CD14-positive monocyte (primary cell): ENCODE data around the gene PCDHGC3. TPM values are rescaled to one million over a fixed set of nuclear protein-coding genes. Genes with fewer than 3 reads are reported as not detected.
A peak's percentile ranks its signal among the peaks of the same experiment; 100 is the strongest.
"Not testable (repeated sequence)": the region's sequence is repeated elsewhere in the genome, so short reads cannot be mapped to it uniquely, and the experiment has no call there.

ENCODE experiments used
- DNase-seq, 3 donors: peaks; one replicate each; pipeline ENCODE4 v3.0.0-alpha.2; 2011 to 2022
- H2AFZ ChIP-seq: 2 replicates; pipeline ENCODE4 v1.6.0; 2012; ENCODE audit warnings: mild to moderate bottlenecking, low read depth, low read length, inconsistent platforms; ENCODE audit not compliant: insufficient read depth, poor library complexity, severe bottlenecking
- H3K27ac ChIP-seq, 2 donors: 1 replicate in 1 of 2; 2 replicates in 1 of 2; pipeline ENCODE4 v1.5.1; 2012 to 2013; ENCODE audit warnings: low read length in 2 of 2, control low read depth in 1 of 2, inconsistent platforms in 1 of 2, low read depth in 1 of 2, mild to moderate bottlenecking in 1 of 2
- H3K27me3 ChIP-seq, 2 donors: one replicate each; pipeline versions ENCODE4 v1.6.0 to v1.6.1; 2011 to 2013; ENCODE audit warnings: low read length in 2 of 2; ENCODE audit not compliant: control insufficient read depth in 2 of 2, insufficient read depth in 2 of 2
- H3K36me3 ChIP-seq, 2 donors: replicated peaks in 1 of 2; 1 replicate in 1 of 2; 2 replicates in 1 of 2; pipeline versions ENCODE4 v1.5.1 to v1.6.1; 2012 to 2013; ENCODE audit warnings: low read length in 2 of 2, control low read depth in 1 of 2, inconsistent platforms in 1 of 2, mild to moderate bottlenecking in 1 of 2; ENCODE audit not compliant: insufficient read depth in 2 of 2, control insufficient read depth in 1 of 2
- H3K4me1 ChIP-seq, 2 donors: 1 replicate in 1 of 2; 2 replicates in 1 of 2; pipeline versions ENCODE4 v1.5.1 to v1.6.1; 2012 to 2013; ENCODE audit warnings: low read length in 2 of 2, control low read depth in 1 of 2, inconsistent platforms in 1 of 2, mild to moderate bottlenecking in 1 of 2, moderate library complexity in 1 of 2; ENCODE audit not compliant: insufficient read depth in 2 of 2, control insufficient read depth in 1 of 2
- H3K4me2 ChIP-seq: replicated peaks from 2 replicates; pipeline ENCODE3; 2012; ENCODE audit warnings: low read length, moderate library complexity, mild to moderate bottlenecking; ENCODE audit not compliant: poor library complexity, severe bottlenecking; ENCODE audit errors: extremely low read depth
- H3K4me3 ChIP-seq, 3 experiments: fragments of 200-600 bp in 1 of 3; sonication (generic) in 1 of 3; replicated peaks in 1 of 3; 1 replicate in 2 of 3; 2 replicates in 1 of 3; pipeline ENCODE4 v1.5.1; 2011 to 2013; ENCODE audit warnings: low read length in 3 of 3, mild to moderate bottlenecking in 3 of 3, control low read depth in 2 of 3, low read depth in 2 of 3, inconsistent platforms in 1 of 3, moderate library complexity in 1 of 3
- H3K79me2 ChIP-seq: 2 replicates; pipeline ENCODE4 v1.6.0; 2012; ENCODE audit warnings: mild to moderate bottlenecking, control low read depth, inconsistent platforms, low read length, moderate library complexity; ENCODE audit not compliant: insufficient read depth
- H3K9ac ChIP-seq: 2 replicates; pipeline ENCODE4 v1.6.0; 2017; ENCODE audit warnings: low read length, mild to moderate bottlenecking; ENCODE audit not compliant: insufficient read depth, poor library complexity, severe bottlenecking
- H3K9me3 ChIP-seq, 2 donors: replicated peaks in 1 of 2; 1 replicate in 1 of 2; 2 replicates in 1 of 2; pipeline versions ENCODE4 v1.5.1 to v1.6.1; 2012 to 2013; ENCODE audit warnings: low read length in 2 of 2, control low read depth in 1 of 2; ENCODE audit not compliant: control insufficient read depth in 1 of 2, insufficient read depth in 1 of 2
- H4K20me1 ChIP-seq: 2 replicates; pipeline ENCODE4 v1.6.0; 2012; ENCODE audit warnings: mild to moderate bottlenecking, low read length, control low read depth, moderate library complexity; ENCODE audit not compliant: insufficient read depth
- H3K27ac Mint-ChIP-seq, 7 donors: one replicate each; pipeline ENCODE4 v1.8.0; 2020; ENCODE audit warnings: mild to moderate bottlenecking in 7 of 7, mixed read lengths in 7 of 7, moderate library complexity in 6 of 7, inconsistent platforms in 2 of 7
- H3K27me3 Mint-ChIP-seq, 3 donors: one replicate each; pipeline ENCODE4 v1.8.0; 2021 to 2022; ENCODE audit warnings: low read depth in 3 of 3, mild to moderate bottlenecking in 3 of 3, mixed read lengths in 3 of 3, moderate library complexity in 3 of 3, inconsistent platforms in 1 of 3
- H3K36me3 Mint-ChIP-seq, 2 donors: one replicate each; pipeline ENCODE4 v1.8.0; 2020; ENCODE audit warnings: mixed read lengths in 2 of 2, inconsistent platforms in 1 of 2, mild to moderate bottlenecking in 1 of 2
- H3K4me1 Mint-ChIP-seq: one replicate; pipeline ENCODE4 v1.8.0; 2020; ENCODE audit warnings: mild to moderate bottlenecking, mixed read lengths
- H3K4me3 Mint-ChIP-seq, 2 donors: one replicate each; pipeline ENCODE4 v1.8.0; 2020; ENCODE audit warnings: mild to moderate bottlenecking in 2 of 2, mixed read lengths in 2 of 2, moderate library complexity in 1 of 2
- H3K9me3 Mint-ChIP-seq, 7 donors: one replicate each; pipeline ENCODE4 v1.8.0; 2020 to 2022; ENCODE audit warnings: mixed read lengths in 7 of 7, mild to moderate bottlenecking in 6 of 7, moderate library complexity in 6 of 7, inconsistent platforms in 2 of 7
- WGBS: methylation state at CpG from one replicate; pipeline ENCODE4 v1.1.5; 2013; ENCODE audit warnings: missing lambda C conversion rate; ENCODE audit not compliant: insufficient coverage; 5-methylcytosine and 5-hydroxymethylcytosine counted together
- intact Hi-C, 2 donors: fragments of 100-400 bp; cut with micrococcal nuclease; formaldehyde crosslinking; loops; one replicate each; pipeline versions ENCODE4 v1.15.0 to v1.15.1; 2023
- polyA plus RNA-seq, 3 donors: library from polyadenylated mRNA; depleted of rRNA in 1 of 3; unstranded in 2 of 3; stranded (reverse) in 1 of 3; fragments of 300-500 nt in 2 of 3; fragments of >200 nt in 1 of 3; fragmentation: Illumina TruSeq in 2 of 3; gene quantifications; 1 replicate in 2 of 3; 2 replicates in 1 of 3; pipeline ENCODE4 v1.2.3, GENCODE V29; 2012 to 2021
- TF ChIP-seq, protein P1 (sequence below): fragments of 200-600 bp; IDR thresholded peaks from one replicate; pipeline ENCODE4 v1.8.0; 2022; ENCODE audit warnings: antibody characterized with exemption, mild to moderate bottlenecking

Gene PCDHGC3
- polyA plus RNA-seq, 3 donors, result 0.33 TPM; not detected in 2

DNA sequence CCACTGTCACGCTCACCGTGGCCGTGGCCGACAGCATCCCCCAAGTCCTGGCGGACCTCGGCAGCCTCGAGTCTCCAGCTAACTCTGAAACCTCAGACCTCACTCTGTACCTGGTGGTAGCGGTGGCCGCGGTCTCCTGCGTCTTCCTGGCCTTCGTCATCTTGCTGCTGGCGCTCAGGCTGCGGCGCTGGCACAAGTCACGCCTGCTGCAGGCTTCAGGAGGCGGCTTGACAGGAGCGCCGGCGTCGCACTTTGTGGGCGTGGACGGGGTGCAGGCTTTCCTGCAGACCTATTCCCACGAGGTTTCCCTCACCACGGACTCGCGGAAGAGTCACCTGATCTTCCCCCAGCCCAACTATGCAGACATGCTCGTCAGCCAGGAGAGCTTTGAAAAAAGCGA, 43.0 kb upstream of the PCDHGC3 start:
- DNase-seq, H3K79me2 ChIP-seq, H3K27ac Mint-ChIP-seq, H3K4me3 ChIP-seq, H3K9ac ChIP-seq, H3K36me3 ChIP-seq, H3K4me2 ChIP-seq, H3K27ac ChIP-seq, H2AFZ ChIP-seq, intact Hi-C loops, H4K20me1 ChIP-seq: not testable (repeated sequence)
- 36% methylated on average over 24 of the region's 29 CpGs for WGBS
- peaks cover 22 to 50% (median 40%) of the 10 kb centered on the region in 7 donors for H3K9me3 Mint-ChIP-seq
- H3K27me3 Mint-ChIP-seq, result peaks cover 47 to 66% (median 61%) of the 10 kb centered on the region in 3 donors
- peak overlapping the region in 1 of 2 donors; percentile 79 for H3K4me3 Mint-ChIP-seq
- Histone ChIP-seq H3K27me3 (peaks cover 32 to 90% of the 10 kb centered on the region in 2 donors), H3K9me3 (peaks cover 37% of the 10 kb centered on the region in 2 donors), H3K4me1 (peaks cover 17 to 19% of the 10 kb centered on the region in 2 donors)
- peaks cover 20 to 22% of the 10 kb centered on the region in 2 donors for H3K36me3 Mint-ChIP-seq
- peaks cover 21% of the 10 kb centered on the region for H3K4me1 Mint-ChIP-seq

DNA sequence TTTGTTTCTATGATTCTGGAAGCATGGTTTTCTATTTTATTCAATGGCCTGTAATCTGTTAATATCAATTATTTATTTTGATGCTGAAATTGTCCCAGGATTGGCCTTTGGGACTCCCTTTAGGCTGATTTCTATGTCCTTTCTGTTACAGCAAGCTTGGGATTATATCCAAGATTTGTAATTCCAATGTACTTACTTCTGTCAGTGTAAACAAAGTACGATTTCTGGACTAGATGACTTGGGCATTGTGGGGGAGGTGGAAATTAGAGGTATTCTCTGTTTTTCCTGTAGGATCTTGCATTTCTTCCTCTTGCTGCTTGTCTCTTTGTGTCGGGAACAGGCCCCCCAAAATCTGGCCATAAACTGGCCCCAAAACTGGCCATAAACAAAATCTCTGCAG, 41.8 kb upstream of the PCDHGC3 start:
- peaks cover 21% of the 10 kb centered on the region for H3K4me1 Mint-ChIP-seq
- no peak for DNase-seq
- TF ChIP-seq, protein P1, sequence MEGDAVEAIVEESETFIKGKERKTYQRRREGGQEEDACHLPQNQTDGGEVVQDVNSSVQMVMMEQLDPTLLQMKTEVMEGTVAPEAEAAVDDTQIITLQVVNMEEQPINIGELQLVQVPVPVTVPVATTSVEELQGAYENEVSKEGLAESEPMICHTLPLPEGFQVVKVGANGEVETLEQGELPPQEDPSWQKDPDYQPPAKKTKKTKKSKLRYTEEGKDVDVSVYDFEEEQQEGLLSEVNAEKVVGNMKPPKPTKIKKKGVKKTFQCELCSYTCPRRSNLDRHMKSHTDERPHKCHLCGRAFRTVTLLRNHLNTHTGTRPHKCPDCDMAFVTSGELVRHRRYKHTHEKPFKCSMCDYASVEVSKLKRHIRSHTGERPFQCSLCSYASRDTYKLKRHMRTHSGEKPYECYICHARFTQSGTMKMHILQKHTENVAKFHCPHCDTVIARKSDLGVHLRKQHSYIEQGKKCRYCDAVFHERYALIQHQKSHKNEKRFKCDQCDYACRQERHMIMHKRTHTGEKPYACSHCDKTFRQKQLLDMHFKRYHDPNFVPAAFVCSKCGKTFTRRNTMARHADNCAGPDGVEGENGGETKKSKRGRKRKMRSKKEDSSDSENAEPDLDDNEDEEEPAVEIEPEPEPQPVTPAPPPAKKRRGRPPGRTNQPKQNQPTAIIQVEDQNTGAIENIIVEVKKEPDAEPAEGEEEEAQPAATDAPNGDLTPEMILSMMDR, result no peak
- peaks cover 17 to 19% of the 10 kb centered on the region in 2 donors for H3K4me1 ChIP-seq
- no CpG with 5 or more reads among the region's 2 CpGs for WGBS
- no peaks in the 10 kb centered on the region for H3K79me2 ChIP-seq
- intact Hi-C loops, result no loop called here
- H3K4me3 ChIP-seq, result no peak overlapping the region
- no peak overlapping the region for H3K27ac ChIP-seq
- H3K9ac ChIP-seq, result no peak overlapping the region
- H3K36me3 Mint-ChIP-seq, result peaks cover 20 to 22% of the 10 kb centered on the region in 2 donors
- H3K27ac Mint-ChIP-seq, result no peak overlapping the region
- H3K4me3 Mint-ChIP-seq, result no peak overlapping the region
- H4K20me1 ChIP-seq, result no peaks in the 10 kb centered on the region
- no peaks in the 10 kb centered on the region for H3K36me3 ChIP-seq
- H3K4me2 ChIP-seq, result no peak overlapping the region
- H3K9me3 ChIP-seq, result peaks cover 31 to 32% of the 10 kb centered on the region in 2 donors
- H2AFZ ChIP-seq, result no peak overlapping the region
- H3K27me3 Mint-ChIP-seq, result peaks cover 39 to 53% (median 53%) of the 10 kb centered on the region in 3 donors
- H3K27me3 ChIP-seq, result peaks cover 32 to 81% of the 10 kb centered on the region in 2 donors
- peaks cover 22 to 47% (median 37%) of the 10 kb centered on the region in 7 donors for H3K9me3 Mint-ChIP-seq
